GM19240 (cell line): Measurements from ENCODE around the gene ZNF599.

ENCODE experiments used
- DNase-seq: peaks from one replicate; pipeline ENCODE4 v3.0.0; 2011; ENCODE audit warnings: low spot score; ENCODE audit not compliant: insufficient read length

Gene ZNF599

GRCh38 chr19:34744896-34745690 lies 27.9 kb downstream of the ZNF599 start:
- DNase-seq, result no peak

GRCh38 chr19:34734537-34735103 lies 38.4 kb downstream of the ZNF599 start:
- DNase-seq, result no peak

GRCh38 chr19:34733746-34734536 lies 39.1 kb downstream of the ZNF599 start, which contains the start of gene ZNF181:
TSS of gene ZNF181 (plus strand) at chr19:34734243. CDS start at chr19:34735038, 795 bp downstream.
- peak; percentile 43 for DNase-seq

GRCh38 chr19:34733266-34733745 lies 39.7 kb downstream of the ZNF599 start:
- DNase-seq, result no peak

- no peak for DNase-seq
Measured at GRCh38 chr19:34732612-34733211, 40.3 kb downstream of the ZNF599 start.

- DNase-seq, result no peak
Measured at GRCh38 chr19:34731964-34732363, 41.1 kb downstream of the ZNF599 start.

GRCh38 chr19:34731019-34731829 lies 41.8 kb downstream of the ZNF599 start:
- no peak for DNase-seq

GRCh38 chr19:34725400-34725799 lies 47.6 kb downstream of the ZNF599 start:
- no peak for DNase-seq

GRCh38 chr19:34722353-34722752 lies 50.7 kb downstream of the ZNF599 start:
- no peak for DNase-seq

GRCh38 chr19:34715357-34715756 lies 57.7 kb downstream of the ZNF599 start:
- DNase-seq, result no peak

- DNase-seq, result no peak
Measured at GRCh38 chr19:34713262-34713637, 59.8 kb downstream of the ZNF599 start.

- DNase-seq, result peak; percentile 22
Measured at GRCh38 chr19:34712395-34713261, 60.4 kb downstream of the ZNF599 start.

- DNase-seq, result no peak
Measured at GRCh38 chr19:34711890-34712289, 61.1 kb downstream of the ZNF599 start.
